Neutrophil (primary cell): ENCODE results near the gene DNAH17.

Source experiments
- H3K27ac ChIP-seq: fragments of 200-600 bp; sonication (generic); 2 replicates; pipeline ENCODE4 v1.5.1; 2016; ENCODE audit warnings: mild to moderate bottlenecking, moderate library complexity
- H3K27me3 ChIP-seq: fragments of 200-600 bp; sonication (generic); 2 replicates; pipeline ENCODE4 v1.6.0; 2016; ENCODE audit warnings: mild to moderate bottlenecking
- H3K36me3 ChIP-seq: fragments of 200-600 bp; sonication (generic); 2 replicates; pipeline ENCODE4 v1.5.1; 2017
- H3K4me1 ChIP-seq, 2 experiments: fragments of 200-600 bp in 1 of 2; sonication (generic) in 1 of 2; 1 replicate in 1 of 2; 2 replicates in 1 of 2; pipeline versions ENCODE4 v1.5.1 to v1.6.1; 2013 to 2016; ENCODE audit warnings: low read depth in 1 of 2, low read length in 1 of 2, mild to moderate bottlenecking in 1 of 2, moderate library complexity in 1 of 2; ENCODE audit not compliant: control insufficient read depth in 1 of 2, insufficient read depth in 1 of 2
- H3K4me3 ChIP-seq, 2 experiments: fragments of 200-600 bp in 1 of 2; sonication (generic) in 1 of 2; 1 replicate in 1 of 2; 2 replicates in 1 of 2; pipeline ENCODE4 v1.5.1; 2013 to 2016; ENCODE audit warnings: low read depth in 1 of 2, low read length in 1 of 2, mild to moderate bottlenecking in 1 of 2, moderate library complexity in 1 of 2
- H3K9me3 ChIP-seq: fragments of 200-600 bp; sonication (generic); 2 replicates; pipeline ENCODE4 v1.5.1; 2016
- TF ChIP-seq, protein P1 (sequence below): fragments of 200-600 bp; sonication (generic); IDR thresholded peaks from 2 replicates; pipeline ENCODE4 v1.5.1; 2016; ENCODE audit warnings: antibody characterized with exemption

The DNAH17 gene

DNA sequence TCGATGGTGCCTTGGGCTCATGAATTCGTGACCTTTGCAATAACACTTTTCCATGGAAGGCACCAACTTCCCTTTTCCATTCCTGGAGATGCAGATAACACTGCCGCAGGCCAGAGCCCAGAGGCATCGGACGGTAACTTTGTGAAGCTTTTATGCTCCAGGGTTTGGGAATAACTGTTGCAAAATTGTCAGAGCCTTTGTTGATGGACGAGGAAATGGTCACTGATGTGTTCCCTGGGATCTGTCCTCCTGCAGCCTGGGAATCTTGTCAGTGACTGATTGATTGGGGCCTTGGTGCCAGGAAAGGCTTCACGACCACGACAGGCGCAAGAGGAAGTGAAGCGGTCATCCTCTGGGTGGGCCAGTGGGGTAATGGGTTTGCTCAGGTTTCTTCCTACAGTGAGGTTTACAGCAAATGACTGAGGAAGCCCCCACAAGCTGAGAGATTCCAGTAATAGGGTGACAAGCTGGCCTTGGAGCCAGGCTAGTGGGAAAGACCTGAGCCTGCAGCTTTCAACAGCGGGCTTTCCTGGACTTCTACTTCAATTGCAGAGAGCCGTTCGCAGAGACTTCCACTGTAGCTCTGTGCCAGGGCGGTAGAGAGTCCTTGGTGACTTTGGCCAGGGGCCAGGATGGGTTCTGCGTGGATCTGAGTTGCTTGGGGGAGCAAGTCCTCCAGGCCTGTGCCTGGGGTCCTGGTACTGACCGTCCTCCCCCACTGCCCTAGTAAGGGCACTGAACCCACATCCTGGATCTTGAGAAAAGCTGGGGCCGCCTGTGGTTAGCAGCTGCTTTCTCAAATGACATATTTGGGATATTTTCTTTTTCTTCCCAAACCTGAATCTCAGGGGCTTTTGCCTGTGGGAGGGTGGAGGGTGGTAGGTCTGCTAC is 161.1 kb downstream of the DNAH17 start:
- Histone ChIP-seq H3K4me1 (peaks cover 98 to 100% of the 10 kb centered on the region in 2 experiments), H3K9me3 (no peaks in the 10 kb centered on the region), H3K27ac (peak overlapping the region; percentile 94), H3K4me3 (peak overlapping the region; percentile 59 to 70), H3K27me3 (no peaks in the 10 kb centered on the region), H3K36me3 (peaks cover 26% of the 10 kb centered on the region)
- TF ChIP-seq, protein P1, sequence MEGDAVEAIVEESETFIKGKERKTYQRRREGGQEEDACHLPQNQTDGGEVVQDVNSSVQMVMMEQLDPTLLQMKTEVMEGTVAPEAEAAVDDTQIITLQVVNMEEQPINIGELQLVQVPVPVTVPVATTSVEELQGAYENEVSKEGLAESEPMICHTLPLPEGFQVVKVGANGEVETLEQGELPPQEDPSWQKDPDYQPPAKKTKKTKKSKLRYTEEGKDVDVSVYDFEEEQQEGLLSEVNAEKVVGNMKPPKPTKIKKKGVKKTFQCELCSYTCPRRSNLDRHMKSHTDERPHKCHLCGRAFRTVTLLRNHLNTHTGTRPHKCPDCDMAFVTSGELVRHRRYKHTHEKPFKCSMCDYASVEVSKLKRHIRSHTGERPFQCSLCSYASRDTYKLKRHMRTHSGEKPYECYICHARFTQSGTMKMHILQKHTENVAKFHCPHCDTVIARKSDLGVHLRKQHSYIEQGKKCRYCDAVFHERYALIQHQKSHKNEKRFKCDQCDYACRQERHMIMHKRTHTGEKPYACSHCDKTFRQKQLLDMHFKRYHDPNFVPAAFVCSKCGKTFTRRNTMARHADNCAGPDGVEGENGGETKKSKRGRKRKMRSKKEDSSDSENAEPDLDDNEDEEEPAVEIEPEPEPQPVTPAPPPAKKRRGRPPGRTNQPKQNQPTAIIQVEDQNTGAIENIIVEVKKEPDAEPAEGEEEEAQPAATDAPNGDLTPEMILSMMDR: no peak

DNA sequence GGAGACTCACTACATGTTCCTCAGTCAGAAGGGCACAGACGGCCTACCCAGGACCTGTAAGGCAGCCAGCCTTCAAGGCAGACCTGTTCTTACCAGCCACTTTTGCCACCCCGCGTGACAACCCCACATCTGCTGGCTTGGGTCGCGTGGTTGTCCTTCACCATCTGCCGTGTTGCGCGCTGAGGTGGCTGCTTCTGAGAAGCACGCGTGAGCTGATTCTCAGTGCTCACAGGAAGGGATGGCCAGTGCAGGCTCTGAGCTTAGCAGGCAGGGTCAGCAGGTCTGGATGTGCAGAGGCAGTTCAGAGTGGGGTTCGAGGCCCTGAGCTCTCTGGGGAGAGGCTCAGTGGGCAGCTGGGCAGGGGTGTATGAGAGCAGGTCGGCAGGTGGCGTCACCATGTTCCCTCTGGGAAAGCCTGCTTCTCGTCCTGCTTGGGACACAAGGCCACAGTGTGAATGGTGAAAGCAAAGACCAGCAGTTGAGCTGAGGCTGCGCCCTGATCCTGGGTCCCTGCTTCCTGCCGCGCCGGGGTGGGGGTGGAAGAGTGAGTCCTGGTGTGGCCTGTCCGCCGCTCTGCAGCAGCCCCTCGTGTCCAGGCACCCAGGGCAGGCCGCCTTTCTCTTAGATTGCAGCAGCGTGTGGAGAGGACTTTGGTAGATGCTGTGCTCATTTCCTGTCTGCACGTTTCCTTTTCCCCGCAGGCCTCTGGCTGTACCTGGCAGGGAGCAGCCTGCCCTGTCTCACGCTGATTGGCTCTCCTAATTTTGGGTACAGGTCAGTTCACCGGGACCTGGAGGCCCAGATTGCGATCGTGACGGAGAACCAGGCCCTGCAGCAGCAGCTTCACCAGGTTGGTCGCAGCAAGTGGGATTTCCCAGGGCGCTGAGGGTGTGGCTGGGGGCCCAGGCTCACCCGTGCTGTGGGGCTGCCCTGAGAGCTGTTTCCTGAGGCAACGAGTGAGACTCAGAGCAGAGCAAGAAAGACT is 162.7 kb downstream of the DNAH17 start:
- H3K4me1 ChIP-seq: peaks cover 82 to 90% of the 10 kb centered on the region in 2 experiments
- TF ChIP-seq, protein P1: no peak
- peak overlapping the region; percentile 94 for H3K27ac ChIP-seq

DNA sequence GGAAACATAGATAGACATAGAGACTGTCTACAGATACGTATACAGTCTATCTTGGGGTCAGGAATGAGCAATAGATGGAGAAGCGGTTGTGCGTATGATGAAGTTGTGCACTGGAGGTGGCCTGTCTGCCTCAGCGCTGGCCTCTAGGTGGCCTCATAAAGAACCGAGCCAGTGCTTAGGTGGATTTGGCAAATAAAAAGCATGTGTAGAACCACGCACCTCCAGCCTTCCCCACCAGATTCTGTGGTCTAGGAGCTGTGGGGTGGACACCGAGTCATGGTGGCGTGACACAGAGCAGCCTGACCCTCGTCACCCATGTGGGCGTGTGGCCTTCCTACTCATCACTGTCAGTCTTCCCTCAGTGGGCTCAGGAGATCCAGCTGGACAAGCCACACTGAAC is 164.8 kb downstream of the DNAH17 start:
- H3K36me3 ChIP-seq: peaks cover 30% of the 10 kb centered on the region
- TF ChIP-seq, protein P1: peak; percentile 57
- no peaks in the 10 kb centered on the region for H3K27me3 ChIP-seq
- peak overlapping the region; percentile 94 for H3K27ac ChIP-seq
- H3K4me3 ChIP-seq: peak overlapping the region; percentile 59 to 70
- H3K9me3 ChIP-seq: no peaks in the 10 kb centered on the region
- peaks cover 65 to 77% of the 10 kb centered on the region in 2 experiments for H3K4me1 ChIP-seq

More for the DNA sequence above, 162.7 kb downstream of the DNAH17 start:
- H3K4me3 ChIP-seq: peak overlapping the region; percentile 59 to 70
- no peaks in the 10 kb centered on the region for H3K27me3 ChIP-seq
- H3K36me3 ChIP-seq: peaks cover 18% of the 10 kb centered on the region
- no peaks in the 10 kb centered on the region for H3K9me3 ChIP-seq

DNA sequence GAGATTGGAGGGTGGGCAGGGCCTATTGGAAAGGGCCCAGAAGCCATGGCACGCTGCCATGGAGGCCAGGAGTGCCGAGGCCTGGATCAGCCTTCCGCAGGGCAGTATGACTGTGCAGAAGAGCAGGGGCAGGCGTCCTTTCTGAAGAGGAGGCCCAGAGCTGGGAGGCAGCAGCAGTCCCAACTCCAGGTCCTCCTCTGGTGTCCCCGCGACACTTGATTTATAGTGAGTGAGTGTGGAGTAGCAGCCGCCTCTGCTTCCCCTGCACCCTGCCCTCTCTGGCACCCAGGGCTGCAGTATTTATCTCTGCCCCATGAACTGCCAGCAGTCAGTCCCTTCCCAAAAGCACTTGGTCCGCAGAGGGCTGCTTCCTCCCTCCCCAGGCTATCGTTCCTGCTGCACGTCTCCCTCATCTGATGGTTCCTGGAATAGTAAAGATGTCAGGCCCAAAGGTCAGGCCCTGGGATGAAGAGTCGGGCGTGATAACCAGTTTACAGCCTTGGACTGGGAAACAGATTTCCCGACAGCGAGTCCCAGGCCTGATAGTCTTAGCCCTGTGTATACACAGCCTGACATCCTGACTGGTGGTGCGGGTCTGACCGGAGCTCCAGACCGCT is 165.8 kb downstream of the DNAH17 start:
- H3K9me3 ChIP-seq: no peaks in the 10 kb centered on the region
- H3K27ac ChIP-seq: peak overlapping the region; percentile 94
- TF ChIP-seq, protein P1: no peak
- peaks cover 41% of the 10 kb centered on the region for H3K36me3 ChIP-seq
- H3K4me3 ChIP-seq: peak overlapping the region in 1 of 2 experiments; percentile 70
- H3K4me1 ChIP-seq: peaks cover 61 to 75% of the 10 kb centered on the region in 2 experiments
- H3K27me3 ChIP-seq: no peaks in the 10 kb centered on the region
